Suprapubic skin (tissue), 4 donors: ENCODE data around the gene OR4C13. TPM values are rescaled to one million over a fixed set of nuclear protein-coding genes. Genes with fewer than 3 reads are reported as not detected.
"Not testable (repeated sequence)": the region's sequence is repeated elsewhere in the genome, so short reads cannot be mapped to it uniquely, and the experiment has no call there.

ENCODE experiments used
- DNase-seq, 2 donors: peaks; one replicate each; pipeline ENCODE4 v3.0.0-alpha.2; 2019; ENCODE audit warnings: low spot score in 2 of 2
- H3K27ac ChIP-seq: fragments of 200-600 bp; sonication (generic); one replicate; pipeline ENCODE4 v1.5.1; 2019
- H3K27me3 ChIP-seq: fragments of 200-600 bp; sonication (generic); one replicate; pipeline ENCODE4 v1.5.1; 2019
- H3K36me3 ChIP-seq: fragments of 200-600 bp; sonication (generic); one replicate; pipeline ENCODE4 v1.5.1; 2019
- H3K4me1 ChIP-seq: fragments of 200-600 bp; sonication (generic); one replicate; pipeline ENCODE4 v1.5.1; 2019
- H3K4me3 ChIP-seq: fragments of 200-600 bp; sonication (generic); one replicate; pipeline ENCODE4 v1.5.1; 2019; ENCODE audit warnings: mild to moderate bottlenecking
- H3K9me3 ChIP-seq: fragments of 200-600 bp; sonication (generic); one replicate; pipeline ENCODE4 v1.5.1; 2019
- CTCF ChIP-seq, 2 donors: fragments of 200-600 bp in 1 of 2; fragments of 450-650 bp in 1 of 2; sonication (generic) in 1 of 2; IDR thresholded peaks; one replicate each; pipeline ENCODE4 v1.5.1; 2016 to 2019; ENCODE audit warnings: antibody characterized with exemption in 2 of 2, mild to moderate bottlenecking in 1 of 2, moderate library complexity in 1 of 2
- EP300 ChIP-seq: sonication (generic); formaldehyde crosslinking; IDR thresholded peaks from one replicate; pipeline ENCODE4 v1.6.1; 2017; ENCODE audit warnings: antibody characterized with exemption
- POLR2A ChIP-seq, 2 donors: fragments of 450-650 bp; IDR thresholded peaks; one replicate each; pipeline ENCODE4 v1.6.1; 2017; ENCODE audit warnings: antibody characterized with exemption in 2 of 2, mild to moderate bottlenecking in 2 of 2, moderate library complexity in 2 of 2
- POLR2AphosphoS5 ChIP-seq, 3 donors: sonication (generic); formaldehyde crosslinking; IDR thresholded peaks; one replicate each; pipeline ENCODE4 v1.6.1; 2017; ENCODE audit warnings: antibody characterized with exemption in 3 of 3
- WGBS: methylation state at CpG from one replicate; pipeline ENCODE4 v1.1.5; 2018; 5-methylcytosine and 5-hydroxymethylcytosine counted together
- total RNA-seq, 4 donors: library from RNA; depleted of rRNA; stranded (reverse); fragments of >200 nt; gene quantifications; one replicate each; pipeline ENCODE4 v1.1.0, GENCODE V29; 2016

Gene OR4C13
- not detected for total RNA-seq

GRCh38 chr11:49952091-49952490, at the start of gene OR4C13:
TSS of gene OR4C13 (plus strand) at chr11:49952391. CDS start at chr11:49952423, 32 bp downstream.
- Histone ChIP-seq H3K4me3 (no peak within 1 kb of the TSS), H3K9me3 (peaks cover 5% of the 10 kb centered on the region), H3K36me3 (no peaks in the 10 kb centered on the region), H3K27ac (no peak within 1 kb of the TSS), H3K27me3 (no peaks in the 10 kb centered on the region), H3K4me1 (no peaks in the 10 kb centered on the region)
- TF ChIP-seq POLR2A (IDR thresholded peaks at IDR 0.05), result no peak
- TF ChIP-seq EP300, result no peak
- no peak for TF ChIP-seq CTCF (IDR thresholded peaks at IDR 0.05)
- no peak for TF ChIP-seq POLR2AphosphoS5 (IDR thresholded peaks at IDR 0.05)
- WGBS, result 48% methylated on average over 1 of the region's 1 CpG
- no peak for DNase-seq

- H3K9me3 ChIP-seq, DNase-seq, H3K27ac ChIP-seq, H3K4me3 ChIP-seq, H3K36me3 ChIP-seq, H3K27me3 ChIP-seq, H3K4me1 ChIP-seq: not testable (repeated sequence)
- 82% methylated on average over 7 of the region's 13 CpGs for WGBS
These were observed 40.7 kb upstream of the OR4C13 start for GRCh38 chr11:49911516-49911915.

- not testable (repeated sequence) for H3K27ac ChIP-seq, H3K4me3 ChIP-seq, DNase-seq, H3K9me3 ChIP-seq, H3K4me1 ChIP-seq, H3K27me3 ChIP-seq, H3K36me3 ChIP-seq
- 76% methylated on average over 1 of the region's 1 CpG for WGBS
These were observed 3.5 kb upstream of the OR4C13 start for GRCh38 chr11:49948701-49949100.

- WGBS, result 85% methylated on average over 4 of the region's 4 CpGs
- not testable (repeated sequence) for H3K9me3 ChIP-seq, H3K27ac ChIP-seq, DNase-seq, H3K4me3 ChIP-seq, H3K27me3 ChIP-seq, H3K4me1 ChIP-seq, H3K36me3 ChIP-seq
These were observed 21.2 kb downstream of the OR4C13 start for GRCh38 chr11:49973439-49973838.

- H3K36me3 ChIP-seq, DNase-seq, H3K4me1 ChIP-seq, H3K27me3 ChIP-seq, H3K9me3 ChIP-seq, H3K4me3 ChIP-seq, H3K27ac ChIP-seq: not testable (repeated sequence)
- WGBS, result 43% methylated on average over 1 of the region's 1 CpG
These were observed 30.2 kb downstream of the OR4C13 start, which contains the start of gene OR4C12 for GRCh38 chr11:49982435-49982834. TSS of gene OR4C12 (minus strand) at chr11:49982535. CDS start at chr11:49982501, 34 bp downstream.

GRCh38 chr11:49995565-49995964, 43.4 kb downstream of the OR4C13 start:
- 52% methylated on average over 6 of the region's 6 CpGs for WGBS
- Histone ChIP-seq H3K4me1 (no peaks in the 10 kb centered on the region), H3K36me3 (no peaks in the 10 kb centered on the region), H3K27ac (no peak overlapping the region), H3K27me3 (no peaks in the 10 kb centered on the region), H3K4me3 (no peak overlapping the region), H3K9me3 (peaks cover 2% of the 10 kb centered on the region)
- no peak for DNase-seq
- TF ChIP-seq POLR2A (IDR thresholded peaks at IDR 0.05) (no peak), CTCF (IDR thresholded peaks at IDR 0.05) (no peak), EP300 (no peak), POLR2AphosphoS5 (IDR thresholded peaks at IDR 0.05) (no peak)

Other genes starting within 250 kb of the OR4C13 start
- not detected for gene OR4C12, start 30.1 kb downstream of the OR4C13 start, total RNA-seq
- gene OR4C45, start 80.5 kb downstream of the OR4C13 start, total RNA-seq, result not detected